Right lobe of liver (tissue), 6 donors: ENCODE measurements around the gene TBL2. TPM values are rescaled to one million over a fixed set of nuclear protein-coding genes. Genes with fewer than 3 reads are reported as not detected.
A peak's percentile ranks its signal among the peaks of the same experiment; 100 is the strongest.

Source experiments
- ATAC-seq, 4 donors: fragments of 200-7000 bp; cut with Tn5 transposase; one replicate each; pipeline ENCODE4 v1.9.1; 2020; ENCODE audit warnings: mild to moderate bottlenecking in 4 of 4, moderate library complexity in 4 of 4
- DNase-seq, 3 donors: peaks; one replicate each; pipeline ENCODE4 v3.0.0-alpha.2; 2020
- H3K27ac ChIP-seq, 3 donors: fragments of 200-600 bp; one replicate each; pipeline ENCODE4 v1.8.0; 2022
- H3K27me3 ChIP-seq, 2 donors: fragments of 200-600 bp; one replicate each; pipeline ENCODE4 v1.8.0; 2022
- H3K36me3 ChIP-seq, 4 donors: fragments of 200-600 bp; sonication (generic) in 1 of 4; one replicate each; pipeline versions ENCODE4 v1.5.1 to v1.8.0; 2017 to 2022; ENCODE audit warnings: control low read depth in 1 of 4
- H3K4me1 ChIP-seq, 4 donors: fragments of 200-600 bp; sonication (generic) in 1 of 4; one replicate each; pipeline versions ENCODE4 v1.5.1 to v1.8.0; 2017 to 2022; ENCODE audit warnings: control low read depth in 1 of 4
- H3K4me3 ChIP-seq, 3 donors: fragments of 200-600 bp; one replicate each; pipeline ENCODE4 v1.8.0; 2022
- H3K9me3 ChIP-seq, 4 donors: fragments of 200-600 bp; sonication (generic) in 1 of 4; one replicate each; pipeline versions ENCODE4 v1.5.1 to v1.8.0; 2017 to 2022; ENCODE audit warnings: control low read depth in 1 of 4
- POLR2A ChIP-seq: fragments of 450-650 bp; IDR thresholded peaks from one replicate; pipeline ENCODE4 v1.6.1; 2017; ENCODE audit warnings: antibody characterized with exemption, mild to moderate bottlenecking
- WGBS: methylation state at CpG from one replicate; pipeline ENCODE4 v1.1.6; 2018; ENCODE audit warnings: low coverage, low lambda C conversion rate; ENCODE audit not compliant: insufficient coverage; ENCODE audit errors: missing lambda C conversion rate; 5-methylcytosine and 5-hydroxymethylcytosine counted together
- intact Hi-C, 2 donors: fragments of 100-400 bp; cut with DNase I; formaldehyde crosslinking; loops; one replicate each; pipeline versions ENCODE4 v1.11.2 to v1.14.1; 2022
- total RNA-seq, 6 experiments: library from RNA; depleted of rRNA in 2 of 6; stranded (reverse); fragments of >200 nt in 2 of 6; fragmentation: NEBNext Ultra II Directional in 3 of 6; extraction: Animal tissue kit (Norgen Biotek cat#: 25700) in 3 of 6; gene quantifications; one replicate each; pipeline versions ENCODE4 v1.1.0 to v1.2.4, GENCODE V29; 2016 to 2023
- TF ChIP-seq, protein P1 (sequence below), 4 donors: fragments of 200-600 bp in 3 of 4; fragments of 450-650 bp in 1 of 4; IDR thresholded peaks; one replicate each; pipeline versions ENCODE4 v1.5.1 to v1.8.0; 2016 to 2022; ENCODE audit warnings: antibody characterized with exemption in 4 of 4, mild to moderate bottlenecking in 2 of 4
- donor health status: DM: no; HTN: yes; CAD: no.
- donor health status: DM: no; HTN: no; CAD: no.
- donor health status: DM: no; HTN: no; CAD: no.
- donor health status: DM: no; HTN: yes; CAD: no.
- donor health status: DM: no; HTN: yes; CAD: no.

Gene TBL2
- total RNA-seq, 6 experiments from 2014 or later, result 12.3 to 31.1 (median 16.6) TPM

GRCh38 chr7:73606801-73607691, 28.7 kb upstream of the TBL2 start:
- H3K27me3 ChIP-seq, result no peaks in the 10 kb centered on the region
- H3K27ac ChIP-seq, result no peak overlapping the region
- peaks cover 0 to 52% (median 19%) of the 10 kb centered on the region in 4 donors for H3K36me3 ChIP-seq
- 38% methylated on average over 7 of the region's 36 CpGs for WGBS
- DNase-seq (peak in 1 of 3 donors; percentile 57), ATAC-seq (peak; percentile 23 to 46 (median 30))
- TF ChIP-seq, protein P1, sequence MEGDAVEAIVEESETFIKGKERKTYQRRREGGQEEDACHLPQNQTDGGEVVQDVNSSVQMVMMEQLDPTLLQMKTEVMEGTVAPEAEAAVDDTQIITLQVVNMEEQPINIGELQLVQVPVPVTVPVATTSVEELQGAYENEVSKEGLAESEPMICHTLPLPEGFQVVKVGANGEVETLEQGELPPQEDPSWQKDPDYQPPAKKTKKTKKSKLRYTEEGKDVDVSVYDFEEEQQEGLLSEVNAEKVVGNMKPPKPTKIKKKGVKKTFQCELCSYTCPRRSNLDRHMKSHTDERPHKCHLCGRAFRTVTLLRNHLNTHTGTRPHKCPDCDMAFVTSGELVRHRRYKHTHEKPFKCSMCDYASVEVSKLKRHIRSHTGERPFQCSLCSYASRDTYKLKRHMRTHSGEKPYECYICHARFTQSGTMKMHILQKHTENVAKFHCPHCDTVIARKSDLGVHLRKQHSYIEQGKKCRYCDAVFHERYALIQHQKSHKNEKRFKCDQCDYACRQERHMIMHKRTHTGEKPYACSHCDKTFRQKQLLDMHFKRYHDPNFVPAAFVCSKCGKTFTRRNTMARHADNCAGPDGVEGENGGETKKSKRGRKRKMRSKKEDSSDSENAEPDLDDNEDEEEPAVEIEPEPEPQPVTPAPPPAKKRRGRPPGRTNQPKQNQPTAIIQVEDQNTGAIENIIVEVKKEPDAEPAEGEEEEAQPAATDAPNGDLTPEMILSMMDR (IDR thresholded peaks at IDR 0.05), result peak; percentile 75 to 86 (median 83)
- no peak for TF ChIP-seq POLR2A
- intact Hi-C loops, result loop anchor here (5.0 to 10.0 kb wide), 2 partner anchors 68 to 120 kb away; no protein-coding TSS in a partner anchor
- H3K4me3 ChIP-seq, result no peak overlapping the region
- no peaks in the 10 kb centered on the region for H3K9me3 ChIP-seq
- peaks cover 0 to 29% (median 12%) of the 10 kb centered on the region in 4 donors for H3K4me1 ChIP-seq

GRCh38 chr7:73605601-73606220, 27.3 kb upstream of the TBL2 start:
- WGBS, result 54% methylated on average over 4 of the region's 23 CpGs
- TF ChIP-seq, protein P1 (IDR thresholded peaks at IDR 0.05), result no peak
- no peak for TF ChIP-seq POLR2A
- ATAC-seq, result no peak
- no peak overlapping the region for H3K27ac ChIP-seq
- peaks cover 0 to 15% (median 6%) of the 10 kb centered on the region in 4 donors for H3K4me1 ChIP-seq
- H3K27me3 ChIP-seq, result no peaks in the 10 kb centered on the region
- no peak for DNase-seq
- H3K36me3 ChIP-seq, result peaks cover 0 to 39% (median 12%) of the 10 kb centered on the region in 4 donors
- no peaks in the 10 kb centered on the region for H3K9me3 ChIP-seq
- no peak overlapping the region for H3K4me3 ChIP-seq
- intact Hi-C loops, result loop anchor here (5.0 to 10.0 kb wide), 2 partner anchors 69 to 122 kb away; no protein-coding TSS in a partner anchor

GRCh38 chr7:73602721-73603651, 24.6 kb upstream of the TBL2 start:
- Histone ChIP-seq H3K4me1 (peaks cover 0 to 4% (median 0%) of the 10 kb centered on the region in 4 donors), H3K27me3 (no peaks in the 10 kb centered on the region), H3K9me3 (no peaks in the 10 kb centered on the region), H3K27ac (peak overlapping the region in 1 of 3 donors; percentile 4), H3K4me3 (no peak overlapping the region), H3K36me3 (peaks cover 0 to 32% (median 8%) of the 10 kb centered on the region in 4 donors)
- intact Hi-C loops, result loop anchor here in 1 of 2 donors (10.0 kb wide), 1 partner anchor 72 kb away; no protein-coding TSS in a partner anchor
- ATAC-seq (peak; percentile 11 to 34 (median 20)), DNase-seq (no peak)
- TF ChIP-seq POLR2A, result no peak
- WGBS, result 36% methylated on average over 5 of the region's 22 CpGs

DNA sequence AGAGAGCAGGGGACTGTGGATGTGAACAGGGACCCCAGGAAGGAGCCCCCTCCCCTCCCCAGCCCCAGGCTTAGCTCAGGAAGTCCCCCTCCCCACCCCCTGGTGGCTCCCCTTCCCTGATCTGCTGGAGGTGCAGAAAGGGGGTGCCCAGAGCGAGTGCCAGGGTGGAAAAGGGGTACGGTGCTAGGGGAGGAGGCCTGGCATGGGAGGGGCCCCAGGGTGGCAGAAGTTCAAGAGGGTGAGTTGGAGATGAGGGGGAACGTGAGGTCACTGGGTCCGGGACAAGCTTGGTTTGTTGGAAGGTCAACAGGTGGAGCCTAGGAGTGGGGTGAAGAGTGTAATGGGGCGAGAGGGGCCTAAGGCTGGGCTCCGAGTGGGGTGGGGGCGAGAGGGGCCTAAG, 21.5 kb upstream of the TBL2 start:
- ATAC-seq (peak; percentile 0 to 28 (median 6)), DNase-seq (no peak)
- Histone ChIP-seq H3K4me3 (no peak overlapping the region), H3K27ac (no peak overlapping the region), H3K36me3 (peaks cover 0 to 30% (median 8%) of the 10 kb centered on the region in 4 donors), H3K4me1 (no peaks in the 10 kb centered on the region), H3K27me3 (no peaks in the 10 kb centered on the region), H3K9me3 (no peaks in the 10 kb centered on the region)
- intact Hi-C loops, result loop anchor here in 1 of 2 donors (10.0 kb wide), 1 partner anchor 75 kb away; no protein-coding TSS in a partner anchor
- TF ChIP-seq, protein P1 (IDR thresholded peaks at IDR 0.05), result no peak
- TF ChIP-seq POLR2A, result no peak
- WGBS, result 59% methylated on average over 7 of the region's 7 CpGs
